DND-41 (cell line): ENCODE measurements around the gene PANK1.

Experiments
- EZH2 ChIP-seq: IDR thresholded peaks from 3 replicates; pipeline ENCODE4 v1.6.1; 2012; ENCODE audit warnings: borderline replicate concordance, low read depth, mild to moderate bottlenecking, moderate library complexity, low read length, inconsistent platforms; ENCODE audit not compliant: severe bottlenecking
- TF ChIP-seq, protein P1 (sequence below): IDR thresholded peaks from 2 replicates; pipeline ENCODE4 v1.5.1; 2012; ENCODE audit warnings: borderline replicate concordance, low read length, moderate library complexity, mild to moderate bottlenecking; ENCODE audit not compliant: poor library complexity, severe bottlenecking; ENCODE audit errors: extremely low read depth

DNA sequence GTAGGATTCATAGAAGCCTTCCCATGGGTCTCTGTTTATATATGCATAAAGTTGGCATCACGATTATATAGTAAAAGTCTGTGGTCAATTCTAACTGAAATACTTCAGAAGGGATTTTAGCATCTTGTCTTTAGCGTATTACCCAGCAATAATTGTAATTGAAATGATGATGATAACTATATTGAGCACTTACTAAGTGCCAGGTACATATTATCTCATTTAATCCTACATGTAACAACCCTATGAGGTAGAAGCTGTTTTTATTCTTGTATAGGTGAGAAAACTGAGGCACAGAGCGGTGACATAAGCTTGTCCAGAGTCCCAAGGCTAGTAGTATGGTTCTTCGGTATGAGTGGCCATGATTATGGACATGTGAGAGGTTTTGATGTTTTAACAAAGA lies 33.8 kb downstream of the PANK1 start:
- no peak for TF ChIP-seq EZH2
- TF ChIP-seq, protein P1, sequence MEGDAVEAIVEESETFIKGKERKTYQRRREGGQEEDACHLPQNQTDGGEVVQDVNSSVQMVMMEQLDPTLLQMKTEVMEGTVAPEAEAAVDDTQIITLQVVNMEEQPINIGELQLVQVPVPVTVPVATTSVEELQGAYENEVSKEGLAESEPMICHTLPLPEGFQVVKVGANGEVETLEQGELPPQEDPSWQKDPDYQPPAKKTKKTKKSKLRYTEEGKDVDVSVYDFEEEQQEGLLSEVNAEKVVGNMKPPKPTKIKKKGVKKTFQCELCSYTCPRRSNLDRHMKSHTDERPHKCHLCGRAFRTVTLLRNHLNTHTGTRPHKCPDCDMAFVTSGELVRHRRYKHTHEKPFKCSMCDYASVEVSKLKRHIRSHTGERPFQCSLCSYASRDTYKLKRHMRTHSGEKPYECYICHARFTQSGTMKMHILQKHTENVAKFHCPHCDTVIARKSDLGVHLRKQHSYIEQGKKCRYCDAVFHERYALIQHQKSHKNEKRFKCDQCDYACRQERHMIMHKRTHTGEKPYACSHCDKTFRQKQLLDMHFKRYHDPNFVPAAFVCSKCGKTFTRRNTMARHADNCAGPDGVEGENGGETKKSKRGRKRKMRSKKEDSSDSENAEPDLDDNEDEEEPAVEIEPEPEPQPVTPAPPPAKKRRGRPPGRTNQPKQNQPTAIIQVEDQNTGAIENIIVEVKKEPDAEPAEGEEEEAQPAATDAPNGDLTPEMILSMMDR: no peak
